Choroid plexus epithelial cell (primary cell): Measurements from ENCODE around the gene IL36B.

Experiments used
- DNase-seq: peaks from one replicate; pipeline ENCODE4 v3.0.0-alpha.2; 2010; ENCODE audit warnings: low read depth
- H3K4me3 ChIP-seq: 2 replicates; pipeline ENCODE4 v1.5.1; 2011; ENCODE audit warnings: low read depth, mild to moderate bottlenecking, control low read depth, low read length, moderate library complexity
- CTCF ChIP-seq: conservative IDR thresholded peaks from 2 replicates; pipeline ENCODE4 v1.5.1; 2011; ENCODE audit warnings: low read depth, mild to moderate bottlenecking, control low read depth, inconsistent platforms, low read length, moderate library complexity

IL36B gene

GRCh38 chr2:113068249-113068648 lies 15.6 kb upstream of the IL36B start:
- H3K4me3 ChIP-seq = no peak overlapping the region
- no peak for TF ChIP-seq CTCF
- no peak for DNase-seq

GRCh38 chr2:113067681-113068080 lies 15.0 kb upstream of the IL36B start, which contains the start of gene IL1F10:
IL1F10 (plus strand) TSS chr2:113067970; CDS start chr2:113072739, 4,769 bp downstream.
- DNase-seq = no peak
- no peak within 1 kb of the TSS for H3K4me3 ChIP-seq

GRCh38 chr2:113064898-113065297 lies 12.2 kb upstream of the IL36B start:
- no peak for TF ChIP-seq CTCF
- no peak overlapping the region for H3K4me3 ChIP-seq
- no peak for DNase-seq

More at GRCh38 chr2:113067681-113068080, 15.0 kb upstream of the IL36B start, which contains the start of gene IL1F10:
- no peak for TF ChIP-seq CTCF

GRCh38 chr2:113064281-113064680 lies 11.6 kb upstream of the IL36B start:
- no peak overlapping the region for H3K4me3 ChIP-seq
- no peak for DNase-seq
- TF ChIP-seq CTCF = no peak

- H3K4me3 ChIP-seq = no peak overlapping the region
- no peak for DNase-seq
- no peak for TF ChIP-seq CTCF
Observed at GRCh38 chr2:113061896-113062770, 9.5 kb upstream of the IL36B start.

- no peak for TF ChIP-seq CTCF
- no peak for DNase-seq
- no peak overlapping the region for H3K4me3 ChIP-seq
Observed at GRCh38 chr2:113061241-113061640, 8.6 kb upstream of the IL36B start.

- no peak for TF ChIP-seq CTCF
- no peak for DNase-seq
- H3K4me3 ChIP-seq = no peak overlapping the region
Observed at GRCh38 chr2:113060796-113061195, 8.1 kb upstream of the IL36B start.
